ENCODE data around the gene GRPEL1. TPM values are rescaled to one million over a fixed set of nuclear protein-coding genes. Genes with fewer than 3 reads are reported as not detected.

The GRPEL1 gene
- total and polyA plus RNA-seq, 2 of the 13 experiments (the other 11 are each of a cell fraction or from before 2014, with no cell fraction given), result 32.3 to 141 TPM

DNA sequence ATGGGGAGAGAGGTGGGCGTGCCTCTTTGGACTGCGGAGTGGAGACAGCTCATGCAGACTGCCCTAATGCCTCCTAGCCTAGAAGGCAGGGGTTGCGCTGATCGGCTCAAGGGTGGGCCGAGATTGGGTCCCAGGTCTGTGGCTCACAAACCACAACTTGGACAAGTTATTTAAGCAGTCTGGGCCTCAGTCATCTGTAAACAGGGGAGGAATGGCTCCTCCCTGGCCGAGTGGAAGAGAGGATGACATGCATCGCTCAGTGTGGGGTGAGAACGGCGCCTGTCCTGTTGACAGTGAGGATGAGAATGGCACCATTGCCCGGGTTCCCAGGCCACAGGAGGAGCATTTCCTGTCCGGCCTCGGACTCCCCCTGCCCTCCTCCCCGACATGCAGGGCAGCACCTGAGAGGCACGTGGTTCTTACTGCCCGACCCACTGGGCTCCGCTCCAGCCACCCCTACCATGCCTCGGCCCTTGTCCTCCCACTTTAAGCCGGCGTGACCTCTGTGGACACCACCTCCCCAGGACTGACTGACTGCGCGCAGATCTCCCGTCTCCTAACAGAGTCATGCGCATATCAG is 40.3 kb upstream of the GRPEL1 start (continued):
- TF ChIP-seq ELF4 (CRISPR knock-in tag; IDR thresholded peaks at IDR 0.05; ENCODE audit: borderline replicate concordance), result no peak
- TF ChIP-seq, protein P1, sequence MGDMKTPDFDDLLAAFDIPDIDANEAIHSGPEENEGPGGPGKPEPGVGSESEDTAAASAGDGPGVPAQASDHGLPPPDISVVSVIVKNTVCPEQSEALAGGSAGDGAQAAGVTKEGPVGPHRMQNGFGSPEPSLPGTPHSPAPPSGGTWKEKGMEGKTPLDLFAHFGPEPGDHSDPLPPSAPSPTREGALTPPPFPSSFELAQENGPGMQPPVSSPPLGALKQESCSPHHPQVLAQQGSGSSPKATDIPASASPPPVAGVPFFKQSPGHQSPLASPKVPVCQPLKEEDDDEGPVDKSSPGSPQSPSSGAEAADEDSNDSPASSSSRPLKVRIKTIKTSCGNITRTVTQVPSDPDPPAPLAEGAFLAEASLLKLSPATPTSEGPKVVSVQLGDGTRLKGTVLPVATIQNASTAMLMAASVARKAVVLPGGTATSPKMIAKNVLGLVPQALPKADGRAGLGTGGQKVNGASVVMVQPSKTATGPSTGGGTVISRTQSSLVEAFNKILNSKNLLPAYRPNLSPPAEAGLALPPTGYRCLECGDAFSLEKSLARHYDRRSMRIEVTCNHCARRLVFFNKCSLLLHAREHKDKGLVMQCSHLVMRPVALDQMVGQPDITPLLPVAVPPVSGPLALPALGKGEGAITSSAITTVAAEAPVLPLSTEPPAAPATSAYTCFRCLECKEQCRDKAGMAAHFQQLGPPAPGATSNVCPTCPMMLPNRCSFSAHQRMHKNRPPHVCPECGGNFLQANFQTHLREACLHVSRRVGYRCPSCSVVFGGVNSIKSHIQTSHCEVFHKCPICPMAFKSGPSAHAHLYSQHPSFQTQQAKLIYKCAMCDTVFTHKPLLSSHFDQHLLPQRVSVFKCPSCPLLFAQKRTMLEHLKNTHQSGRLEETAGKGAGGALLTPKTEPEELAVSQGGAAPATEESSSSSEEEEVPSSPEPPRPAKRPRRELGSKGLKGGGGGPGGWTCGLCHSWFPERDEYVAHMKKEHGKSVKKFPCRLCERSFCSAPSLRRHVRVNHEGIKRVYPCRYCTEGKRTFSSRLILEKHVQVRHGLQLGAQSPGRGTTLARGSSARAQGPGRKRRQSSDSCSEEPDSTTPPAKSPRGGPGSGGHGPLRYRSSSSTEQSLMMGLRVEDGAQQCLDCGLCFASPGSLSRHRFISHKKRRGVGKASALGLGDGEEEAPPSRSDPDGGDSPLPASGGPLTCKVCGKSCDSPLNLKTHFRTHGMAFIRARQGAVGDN (CRISPR knock-in tag; IDR thresholded peaks at IDR 0.05), result peak; percentile 45

DNA sequence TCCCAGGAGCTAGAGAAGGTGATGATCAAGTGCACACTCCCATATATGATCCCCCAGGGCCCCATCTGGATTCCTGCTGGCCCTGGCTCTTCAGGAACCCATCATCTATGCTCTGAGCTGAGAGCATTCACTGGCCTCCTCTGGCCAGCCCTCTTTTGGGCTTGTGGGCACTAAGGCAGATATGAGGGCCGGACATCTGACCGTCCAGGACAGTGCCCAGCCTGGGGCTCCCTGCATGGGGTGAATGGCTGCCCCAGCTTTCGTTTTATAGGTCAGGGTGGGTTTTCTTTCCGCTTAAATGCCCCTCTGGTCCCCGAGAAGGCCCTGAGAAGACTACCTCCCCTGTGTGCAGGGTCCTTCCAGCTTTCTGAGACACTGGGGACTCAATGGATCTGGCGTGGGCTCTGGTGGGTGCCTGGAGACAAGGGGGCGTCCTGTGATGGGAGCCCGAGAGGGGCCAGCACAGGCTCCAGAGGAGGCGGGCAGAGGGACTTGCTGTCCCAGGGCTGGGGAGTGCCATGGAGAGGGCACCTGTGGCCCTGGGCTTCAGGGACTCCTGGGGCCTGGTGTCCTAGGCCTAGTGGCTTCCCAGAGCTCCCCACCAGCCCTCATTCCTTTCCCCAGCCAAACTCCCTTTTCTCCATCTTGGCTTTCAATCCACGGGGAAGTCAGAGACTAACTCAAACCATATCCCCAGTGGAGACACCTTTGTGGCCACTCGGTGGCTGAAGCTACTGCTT is 39.5 kb upstream of the GRPEL1 start:
- H3K27me3 ChIP-seq (ENCODE audit: control insufficient read depth in 1 of 2, insufficient read depth in 2 of 2, low read length in 2 of 2), result peaks cover 4 to 20% of the 10 kb centered on the region in 2 experiments; a peak in 3 of 5 replicates
- no peak overlapping the region for H3K27ac ChIP-seq (ENCODE audit: extremely low read length, insufficient read depth, low read length)
- H3K4me3 ChIP-seq (replicated peaks in 1 of 3; ENCODE audit: insufficient read depth in 1 of 3, low read depth in 2 of 3, low read length in 3 of 3), result no peak overlapping the region
- in situ Hi-C loops (cut with HindIII; ENCODE audit: extremely low pct_ligation_motif_present, low pct_unique_long_range_greater_than_20kb) (no loop called here), intact Hi-C loops (cut with micrococcal nuclease; ENCODE audit: unreplicated experiment) (no loop called here)
- CTCF ChIA-PET (ENCODE audit: low intra/inter-chr PET ratio, low total read pairs), result no interaction called here
- POLR2A ChIA-PET, result no interaction called here
- 33% methylated on average over 3 of the region's 11 CpGs for WGBS (ENCODE audit: low lambda C conversion rate)
- H4K20me1 ChIP-seq (ENCODE audit: insufficient read depth, low read length), result no peaks in the 10 kb centered on the region
- FAIRE-seq (no peak), DNase-seq (ENCODE audit: low spot score) (no peak), ATAC-seq (no peak)
- no peak overlapping the region for H2AFZ ChIP-seq (ENCODE audit: low read length)
- no peaks in the 10 kb centered on the region for H3K9me3 ChIP-seq (ENCODE audit: low read length)
- H3K79me2 ChIP-seq (ENCODE audit: insufficient read depth, low read length), result no peaks in the 10 kb centered on the region
- no peaks in the 10 kb centered on the region for H3K36me3 ChIP-seq (replicated peaks in 1 of 2; ENCODE audit: control insufficient read depth in 1 of 2, insufficient read depth in 2 of 2, low read length in 2 of 2)
- no peak overlapping the region for H3K4me2 ChIP-seq (ENCODE audit: low read depth, low read length)
- TF ChIP-seq ZSCAN29 (CRISPR knock-in tag; conservative IDR thresholded peaks at IDR 0.05) (no peak), MED8 (CRISPR knock-in tag; IDR thresholded peaks at IDR 0.05; ENCODE audit: insufficient replicate concordance) (no peak)
- TF ChIP-seq, protein P2, sequence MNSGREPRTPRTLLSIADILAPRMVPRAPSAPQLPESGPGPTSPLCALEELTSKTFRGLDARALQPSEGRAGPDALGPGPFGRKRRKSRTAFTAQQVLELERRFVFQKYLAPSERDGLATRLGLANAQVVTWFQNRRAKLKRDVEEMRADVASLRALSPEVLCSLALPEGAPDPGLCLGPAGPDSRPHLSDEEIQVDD (CRISPR knock-in tag; IDR thresholded peaks at IDR 0.05; ENCODE audit: borderline replicate concordance), result no peak
- peaks cover 44% of the 10 kb centered on the region for H3K4me1 ChIP-seq (ENCODE audit: insufficient read depth, low read length)
- BruUV-seq (replicated peaks), result no TSS peak
- no peak overlapping the region for H3K9ac ChIP-seq (ENCODE audit: insufficient read depth, low read depth, low read length)

Measured in HepG2 (cell line).